HUES64 (cell line): ENCODE measurements around the gene ACP7.

Source experiments
- H3K27ac ChIP-seq: 2 replicates; pipeline ENCODE4 v1.7.0; 2013; ENCODE audit warnings: low read depth, low read length, inconsistent platforms
- H3K27me3 ChIP-seq: 2 replicates; pipeline ENCODE4 v1.6.1; 2013; ENCODE audit warnings: mild to moderate bottlenecking, low read length; ENCODE audit not compliant: insufficient read depth
- H3K36me3 ChIP-seq: 2 replicates; pipeline ENCODE4 v1.6.1; 2013; ENCODE audit warnings: mild to moderate bottlenecking, low read length; ENCODE audit not compliant: insufficient read depth
- H3K4me1 ChIP-seq: 2 replicates; pipeline ENCODE4 v1.6.1; 2013; ENCODE audit warnings: mild to moderate bottlenecking, low read length, moderate library complexity; ENCODE audit not compliant: insufficient read depth
- H3K4me3 ChIP-seq: 2 replicates; pipeline ENCODE4 v1.5.1; 2013; ENCODE audit warnings: mild to moderate bottlenecking, low read length, moderate library complexity
- H3K9ac ChIP-seq: 2 replicates; pipeline ENCODE4 v1.6.1; 2013; ENCODE audit warnings: mild to moderate bottlenecking, low read depth, low read length
- H3K9me3 ChIP-seq: 2 replicates; pipeline ENCODE4 v1.6.1; 2013; ENCODE audit warnings: low read depth, low read length; ENCODE audit not compliant: insufficient read depth
- WGBS: fragments of 150-250, 120-280 bp; methylation state at CpG from one replicate; pipeline ENCODE4 v1.1.7; 2013; ENCODE audit warnings: missing lambda C conversion rate; 5-methylcytosine and 5-hydroxymethylcytosine counted together

ACP7 gene

GRCh38 chr19:39154100-39154628 is 70.0 kb downstream of the ACP7 start:
- Histone ChIP-seq H3K4me1 (peaks cover 21% of the 10 kb centered on the region), H3K27me3 (no peaks in the 10 kb centered on the region), H3K27ac (no peak overlapping the region), H3K4me3 (no peak overlapping the region), H3K9ac (no peak overlapping the region), H3K9me3 (no peaks in the 10 kb centered on the region), H3K36me3 (0 out of 2 replicates have a peak, but pooled peaks cover 2% of the 10 kb centered on the region)
- 89% methylated on average over 13 of the region's 13 CpGs for WGBS

GRCh38 chr19:39154629-39155100 is 70.5 kb downstream of the ACP7 start:
- no peak overlapping the region for H3K4me3 ChIP-seq
- H3K4me1 ChIP-seq = peaks cover 21% of the 10 kb centered on the region
- WGBS = 70% methylated on average over 11 of the region's 11 CpGs
- no peaks in the 10 kb centered on the region for H3K27me3 ChIP-seq
- H3K9me3 ChIP-seq = no peaks in the 10 kb centered on the region
- H3K36me3 ChIP-seq = no peaks in the 10 kb centered on the region
- H3K9ac ChIP-seq = no peak overlapping the region
- 0 out of 2 replicates have a peak overlapping the region, but pooled peaks have one; percentile 0 for H3K27ac ChIP-seq

GRCh38 chr19:39155114-39155700 is 71.0 kb downstream of the ACP7 start:
- Histone ChIP-seq H3K9ac (no peak overlapping the region), H3K27me3 (no peaks in the 10 kb centered on the region), H3K4me3 (no peak overlapping the region), H3K9me3 (no peaks in the 10 kb centered on the region), H3K36me3 (no peaks in the 10 kb centered on the region), H3K27ac (0 out of 2 replicates have a peak overlapping the region, but pooled peaks have one; percentile 0), H3K4me1 (peaks cover 21% of the 10 kb centered on the region)
- 82% methylated on average over 11 of the region's 11 CpGs for WGBS

- 92% methylated on average over 15 of the region's 15 CpGs for WGBS
- no peak overlapping the region for H3K9ac ChIP-seq
- peaks cover 21% of the 10 kb centered on the region for H3K4me1 ChIP-seq
These were observed 71.6 kb downstream of the ACP7 start for GRCh38 chr19:39155741-39156140.

GRCh38 chr19:39156326-39157230 is 72.4 kb downstream of the ACP7 start:
- H3K9ac ChIP-seq = no peak overlapping the region
- H3K4me1 ChIP-seq = peaks cover 21% of the 10 kb centered on the region
- H3K36me3 ChIP-seq = no peaks in the 10 kb centered on the region
- 83% methylated on average over 24 of the region's 24 CpGs for WGBS
- H3K9me3 ChIP-seq = no peaks in the 10 kb centered on the region
- H3K27me3 ChIP-seq = no peaks in the 10 kb centered on the region
- no peak overlapping the region for H3K27ac ChIP-seq
- no peak overlapping the region for H3K4me3 ChIP-seq

More at GRCh38 chr19:39155741-39156140, 71.6 kb downstream of the ACP7 start:
- Histone ChIP-seq H3K27ac (no peak overlapping the region), H3K36me3 (no peaks in the 10 kb centered on the region), H3K9me3 (no peaks in the 10 kb centered on the region), H3K4me3 (no peak overlapping the region), H3K27me3 (no peaks in the 10 kb centered on the region)

GRCh38 chr19:39157275-39157996 is 73.3 kb downstream of the ACP7 start:
- Histone ChIP-seq H3K4me1 (peaks cover 21% of the 10 kb centered on the region), H3K27ac (no peak overlapping the region), H3K9me3 (no peaks in the 10 kb centered on the region), H3K27me3 (no peaks in the 10 kb centered on the region), H3K4me3 (no peak overlapping the region), H3K9ac (no peak overlapping the region), H3K36me3 (no peaks in the 10 kb centered on the region)
- 95% methylated on average over 23 of the region's 23 CpGs for WGBS

GRCh38 chr19:39157997-39158389 is 73.8 kb downstream of the ACP7 start:
- H3K36me3 ChIP-seq = no peaks in the 10 kb centered on the region
- no peak overlapping the region for H3K9ac ChIP-seq
- H3K4me1 ChIP-seq = peaks cover 21% of the 10 kb centered on the region
- no peaks in the 10 kb centered on the region for H3K9me3 ChIP-seq
- WGBS = 95% methylated on average over 15 of the region's 15 CpGs
- no peak overlapping the region for H3K27ac ChIP-seq
- H3K27me3 ChIP-seq = no peaks in the 10 kb centered on the region
- H3K4me3 ChIP-seq = no peak overlapping the region

- WGBS = 94% methylated on average over 12 of the region's 12 CpGs
- no peaks in the 10 kb centered on the region for H3K27me3 ChIP-seq
- H3K27ac ChIP-seq = no peak overlapping the region
- H3K9ac ChIP-seq = no peak overlapping the region
- H3K4me3 ChIP-seq = no peak overlapping the region
- H3K36me3 ChIP-seq = no peaks in the 10 kb centered on the region
- peaks cover 21% of the 10 kb centered on the region for H3K4me1 ChIP-seq
- no peaks in the 10 kb centered on the region for H3K9me3 ChIP-seq
These were observed 74.6 kb downstream of the ACP7 start for GRCh38 chr19:39158646-39159260.

GRCh38 chr19:39160523-39160861 is 76.3 kb downstream of the ACP7 start:
- Histone ChIP-seq H3K9me3 (no peaks in the 10 kb centered on the region), H3K36me3 (no peaks in the 10 kb centered on the region), H3K27ac (no peak overlapping the region), H3K4me3 (no peak overlapping the region), H3K4me1 (peaks cover 8% of the 10 kb centered on the region; the same call in 1 of the 2 replicates), H3K9ac (no peak overlapping the region), H3K27me3 (no peaks in the 10 kb centered on the region)
- 91% methylated on average over 8 of the region's 8 CpGs for WGBS
